ENCODE measurements around the gene MNX1.

The MNX1 gene

DNA sequence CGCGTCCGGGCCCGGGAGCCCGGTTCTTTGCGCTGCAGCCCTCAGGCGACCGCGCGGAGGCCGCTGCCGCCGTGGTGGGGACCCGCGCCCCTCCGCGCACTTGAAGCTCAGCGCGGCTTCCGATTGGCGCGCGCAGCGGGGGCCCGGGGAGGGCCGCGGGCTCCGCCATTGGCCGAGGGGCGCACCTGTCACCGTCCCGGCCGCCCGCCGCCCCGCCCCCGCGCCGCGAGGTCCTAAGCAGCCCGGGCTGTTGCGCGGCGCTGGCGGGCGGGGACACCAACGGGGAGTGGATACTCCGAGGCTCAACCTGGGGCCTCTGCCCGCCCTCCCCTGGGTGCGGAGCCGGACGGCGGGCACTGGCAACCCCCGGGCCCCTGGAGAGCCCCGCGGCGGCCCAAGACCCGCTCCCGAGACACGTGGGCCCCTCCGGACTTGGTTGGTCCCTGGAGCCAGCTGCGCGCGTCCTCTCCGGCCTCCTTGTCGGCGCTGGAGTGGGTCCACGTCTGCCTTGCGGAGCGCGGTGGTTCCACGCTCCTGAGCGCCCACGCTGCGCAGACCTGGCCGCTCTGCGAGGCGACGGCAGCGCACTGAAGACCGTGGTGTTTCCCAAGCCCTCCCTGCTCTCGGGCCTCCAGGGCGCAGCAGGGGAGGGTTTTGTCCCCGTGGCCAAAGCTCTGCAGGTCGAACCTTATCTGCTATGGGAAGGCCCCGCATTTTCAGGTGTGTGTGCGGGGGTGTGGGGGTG, at the start of gene MNX1:
Gene MNX1 (minus strand): TSS at position 76 of the 745 bp plus-strand sequence. CDS start 313 bp downstream, outside the sequence.
- peak within 1 kb of the TSS; percentile 60 for H3K4me3 ChIP-seq (ENCODE audit: low read length)
- H3K9ac ChIP-seq (ENCODE audit: low read length): no peak within 1 kb of the TSS
- H3K36me3 ChIP-seq (ENCODE audit: control insufficient read depth, insufficient read depth, low read length): no peaks in the 10 kb centered on the region
- no peaks in the 10 kb centered on the region for H3K4me1 ChIP-seq (ENCODE audit: control insufficient read depth, insufficient read depth, low read length)
- peaks cover 29% of the 10 kb centered on the region for H3K27me3 ChIP-seq (ENCODE audit: control insufficient read depth, insufficient read depth, low read length)
- H3K27ac ChIP-seq (ENCODE audit: low read depth, low read length): no peak within 1 kb of the TSS

DNA sequence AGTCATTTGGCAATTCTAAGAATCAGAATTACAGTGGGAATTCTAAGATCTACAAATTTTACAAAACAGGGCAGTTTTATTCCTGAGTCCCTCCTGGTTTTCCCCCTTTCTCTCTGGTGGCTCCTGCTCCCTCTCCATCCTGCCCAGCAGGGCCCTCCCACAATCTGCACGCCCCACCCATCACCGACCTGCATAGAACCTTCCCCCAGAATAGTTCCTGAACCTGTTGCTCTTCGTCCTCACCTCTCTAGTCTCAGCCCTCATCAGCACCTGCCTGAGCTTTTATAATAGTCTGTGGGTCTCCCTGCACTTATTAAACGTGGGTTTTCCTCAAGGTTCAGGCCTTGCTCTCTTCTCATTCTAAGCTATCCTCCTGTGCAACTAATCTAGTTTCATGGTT, 49.1 kb upstream of the MNX1 start:
- Histone ChIP-seq H3K4me1 (ENCODE audit: control insufficient read depth, insufficient read depth, low read length) (no peaks in the 10 kb centered on the region), H3K27me3 (ENCODE audit: control insufficient read depth, insufficient read depth, low read length) (peaks cover 5% of the 10 kb centered on the region), H3K27ac (ENCODE audit: low read depth, low read length) (no peak overlapping the region), H3K4me3 (ENCODE audit: low read length) (no peak overlapping the region), H3K36me3 (ENCODE audit: control insufficient read depth, insufficient read depth, low read length) (no peaks in the 10 kb centered on the region), H3K9ac (ENCODE audit: low read length) (no peak overlapping the region)

DNA sequence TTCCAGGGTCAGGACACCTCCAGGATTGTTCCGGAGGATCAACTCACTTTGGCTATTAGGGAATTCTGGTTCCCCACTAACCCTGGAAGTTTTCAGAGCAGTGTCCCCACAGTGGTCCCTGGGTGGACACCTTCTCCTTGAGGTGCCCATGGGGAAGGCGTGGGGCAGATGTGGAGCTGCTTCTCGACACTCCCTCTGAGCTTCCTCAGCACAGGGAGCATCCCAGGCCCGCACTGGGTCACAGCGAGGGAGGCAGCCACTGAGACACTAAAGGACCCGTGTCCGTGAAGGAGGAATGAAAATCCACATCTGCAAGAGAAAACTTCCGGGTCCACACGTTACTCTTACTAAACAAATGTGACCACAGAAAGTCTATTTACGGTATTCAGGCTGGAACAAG, 48.2 kb upstream of the MNX1 start:
- Histone ChIP-seq H3K4me1 (ENCODE audit: control insufficient read depth, insufficient read depth, low read length) (no peaks in the 10 kb centered on the region), H3K27ac (ENCODE audit: low read depth, low read length) (no peak overlapping the region), H3K4me3 (ENCODE audit: low read length) (no peak overlapping the region), H3K9ac (ENCODE audit: low read length) (no peak overlapping the region), H3K27me3 (ENCODE audit: control insufficient read depth, insufficient read depth, low read length) (peaks cover 5% of the 10 kb centered on the region), H3K36me3 (ENCODE audit: control insufficient read depth, insufficient read depth, low read length) (no peaks in the 10 kb centered on the region)

DNA sequence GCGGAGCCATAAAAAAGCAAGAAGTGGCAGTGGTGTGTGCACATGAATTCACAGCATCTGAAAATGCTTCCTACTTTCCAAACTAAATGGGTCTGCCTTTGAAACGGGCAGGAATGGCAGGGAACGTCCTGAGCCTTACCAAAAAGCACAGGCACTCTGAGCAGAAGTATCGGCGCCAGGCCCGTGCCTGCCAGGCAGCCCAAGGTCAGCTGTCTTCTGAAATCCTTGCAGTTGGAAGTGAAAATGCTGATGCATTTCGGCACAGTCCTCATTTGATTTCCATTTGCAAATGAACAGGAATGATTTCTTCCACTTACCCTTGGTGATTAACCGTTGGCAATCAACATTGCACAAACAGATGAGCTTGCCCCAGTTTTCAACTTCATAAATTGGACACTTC, 47.6 kb upstream of the MNX1 start:
- Histone ChIP-seq H3K9ac (ENCODE audit: low read length) (no peak overlapping the region), H3K36me3 (ENCODE audit: control insufficient read depth, insufficient read depth, low read length) (no peaks in the 10 kb centered on the region), H3K4me3 (ENCODE audit: low read length) (no peak overlapping the region), H3K27ac (ENCODE audit: low read depth, low read length) (no peak overlapping the region), H3K4me1 (ENCODE audit: control insufficient read depth, insufficient read depth, low read length) (no peaks in the 10 kb centered on the region), H3K27me3 (ENCODE audit: control insufficient read depth, insufficient read depth, low read length) (peaks cover 5% of the 10 kb centered on the region)

DNA sequence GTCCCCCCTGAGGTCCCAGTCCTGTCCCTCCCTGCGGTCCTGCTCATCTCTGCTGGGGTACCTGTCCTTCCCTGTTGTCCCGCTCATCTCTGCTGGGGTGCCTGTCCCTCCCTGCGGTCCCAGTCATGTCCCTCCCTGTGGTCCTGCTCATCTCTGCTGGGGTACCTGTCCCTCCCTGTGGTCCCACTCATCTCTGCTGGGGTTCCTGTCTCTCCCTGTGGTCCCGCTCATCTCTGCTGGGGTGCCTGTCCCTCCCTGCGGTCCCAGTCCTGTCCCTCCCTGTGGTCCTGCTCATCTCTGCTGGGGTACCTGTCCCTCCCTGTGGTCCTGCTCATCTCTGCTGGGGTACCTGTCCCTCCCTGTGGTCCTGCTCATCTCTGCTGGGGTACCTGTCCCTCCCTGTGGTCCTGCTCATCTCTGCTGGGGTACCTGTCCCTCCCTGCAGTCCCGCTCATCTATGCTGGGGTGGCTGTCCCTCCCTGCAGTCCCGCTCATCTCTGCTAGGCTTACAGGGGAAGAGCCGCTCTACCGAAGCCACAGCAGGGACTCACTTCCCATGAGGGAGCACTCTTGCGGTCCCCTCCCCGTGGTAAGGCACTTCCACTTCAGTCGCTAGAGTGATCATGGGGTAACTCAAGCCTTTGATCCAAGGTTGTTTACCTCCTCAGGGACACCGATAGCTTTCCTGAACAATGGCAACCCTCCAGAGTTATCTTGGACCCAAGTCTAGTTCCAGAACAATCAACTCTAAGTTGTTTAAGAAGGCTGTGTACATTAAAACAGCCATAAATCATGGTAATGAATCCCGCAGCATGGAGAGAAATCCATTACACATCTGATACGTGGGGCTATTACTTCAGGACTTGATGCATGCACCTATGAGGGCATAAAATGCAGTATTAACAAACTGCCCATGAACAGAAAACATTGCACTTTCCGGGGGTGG, 46.8 kb upstream of the MNX1 start:
- Histone ChIP-seq H3K4me3 (ENCODE audit: low read length) (no peak overlapping the region), H3K27me3 (ENCODE audit: control insufficient read depth, insufficient read depth, low read length) (peaks cover 5% of the 10 kb centered on the region), H3K9ac (ENCODE audit: low read length) (no peak overlapping the region), H3K36me3 (ENCODE audit: control insufficient read depth, insufficient read depth, low read length) (no peaks in the 10 kb centered on the region), H3K4me1 (ENCODE audit: control insufficient read depth, insufficient read depth, low read length) (no peaks in the 10 kb centered on the region), H3K27ac (ENCODE audit: low read depth, low read length) (no peak overlapping the region)

DNA sequence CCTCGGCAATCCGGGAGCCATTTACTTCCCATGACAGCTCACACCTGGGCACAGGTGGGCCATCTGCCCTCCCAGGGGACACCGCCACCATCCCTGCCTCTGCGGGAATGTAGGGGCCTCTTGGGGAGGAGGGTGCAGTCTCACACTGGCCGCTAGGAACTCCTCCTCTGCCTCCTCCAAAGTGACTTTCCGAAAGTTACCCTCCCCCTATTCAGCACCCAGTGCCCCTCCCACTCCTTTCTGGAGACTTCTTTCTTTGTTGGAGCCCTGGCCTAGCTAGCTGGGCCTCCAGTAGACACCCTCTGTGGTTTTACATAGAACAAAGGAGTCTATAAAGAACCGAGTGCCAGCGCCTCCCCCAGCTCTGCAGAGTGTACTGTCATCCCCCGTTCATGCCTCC, 45.8 kb upstream of the MNX1 start:
- Histone ChIP-seq H3K4me3 (ENCODE audit: low read length) (no peak overlapping the region), H3K27me3 (ENCODE audit: control insufficient read depth, insufficient read depth, low read length) (peaks cover 5% of the 10 kb centered on the region), H3K4me1 (ENCODE audit: control insufficient read depth, insufficient read depth, low read length) (no peaks in the 10 kb centered on the region), H3K36me3 (ENCODE audit: control insufficient read depth, insufficient read depth, low read length) (no peaks in the 10 kb centered on the region), H3K9ac (ENCODE audit: low read length) (no peak overlapping the region), H3K27ac (ENCODE audit: low read depth, low read length) (no peak overlapping the region)

DNA sequence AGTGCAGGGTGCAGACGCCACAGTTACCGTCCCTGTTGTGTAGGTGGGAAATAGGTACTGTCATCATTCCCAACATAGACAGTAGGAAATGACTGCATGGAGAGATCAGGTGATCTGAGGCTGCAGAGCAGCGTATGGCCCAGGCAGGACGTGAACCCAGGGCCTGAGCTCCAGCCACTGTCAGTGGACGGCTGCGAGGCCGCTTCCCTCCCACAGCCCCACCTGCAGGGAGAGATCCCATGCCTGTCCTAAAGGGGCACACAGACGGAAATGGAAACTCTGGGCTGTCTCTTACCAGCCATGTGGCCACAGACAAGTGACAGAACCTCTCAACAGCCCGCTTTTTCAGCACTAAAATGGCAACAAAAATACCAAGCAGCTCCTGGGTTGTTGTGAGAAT, 44.5 kb upstream of the MNX1 start:
- Histone ChIP-seq H3K9ac (ENCODE audit: low read length) (no peak overlapping the region), H3K4me1 (ENCODE audit: control insufficient read depth, insufficient read depth, low read length) (no peaks in the 10 kb centered on the region), H3K36me3 (ENCODE audit: control insufficient read depth, insufficient read depth, low read length) (no peaks in the 10 kb centered on the region), H3K27me3 (ENCODE audit: control insufficient read depth, insufficient read depth, low read length) (peaks cover 5% of the 10 kb centered on the region), H3K4me3 (ENCODE audit: low read length) (no peak overlapping the region), H3K27ac (ENCODE audit: low read depth, low read length) (no peak overlapping the region)

DNA sequence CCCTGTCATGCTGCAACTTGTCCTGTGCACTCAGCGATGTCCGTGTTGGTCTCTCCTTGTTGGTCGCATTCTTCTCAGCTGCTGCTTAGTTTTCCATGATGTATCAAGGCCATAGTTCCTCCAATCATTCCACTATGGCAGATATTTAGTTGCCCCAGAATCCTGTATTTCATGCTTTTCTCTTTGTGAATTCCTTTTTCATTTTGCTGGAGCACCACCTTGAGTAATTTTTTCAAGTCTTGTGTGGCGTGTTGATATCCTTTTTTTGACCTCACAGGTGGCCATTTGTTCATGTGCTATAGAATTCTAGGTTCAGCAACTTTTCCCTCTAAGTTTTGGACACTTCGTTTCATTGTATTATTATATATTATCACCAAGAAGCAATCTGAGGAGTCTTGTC, 42.7 kb upstream of the MNX1 start:
- no peak overlapping the region for H3K4me3 ChIP-seq (ENCODE audit: low read length)
- H3K4me1 ChIP-seq (ENCODE audit: control insufficient read depth, insufficient read depth, low read length): no peaks in the 10 kb centered on the region
- no peaks in the 10 kb centered on the region for H3K36me3 ChIP-seq (ENCODE audit: control insufficient read depth, insufficient read depth, low read length)
- no peak overlapping the region for H3K27ac ChIP-seq (ENCODE audit: low read depth, low read length)
- no peak overlapping the region for H3K9ac ChIP-seq (ENCODE audit: low read length)
- H3K27me3 ChIP-seq (ENCODE audit: control insufficient read depth, insufficient read depth, low read length): peaks cover 7% of the 10 kb centered on the region

DNA sequence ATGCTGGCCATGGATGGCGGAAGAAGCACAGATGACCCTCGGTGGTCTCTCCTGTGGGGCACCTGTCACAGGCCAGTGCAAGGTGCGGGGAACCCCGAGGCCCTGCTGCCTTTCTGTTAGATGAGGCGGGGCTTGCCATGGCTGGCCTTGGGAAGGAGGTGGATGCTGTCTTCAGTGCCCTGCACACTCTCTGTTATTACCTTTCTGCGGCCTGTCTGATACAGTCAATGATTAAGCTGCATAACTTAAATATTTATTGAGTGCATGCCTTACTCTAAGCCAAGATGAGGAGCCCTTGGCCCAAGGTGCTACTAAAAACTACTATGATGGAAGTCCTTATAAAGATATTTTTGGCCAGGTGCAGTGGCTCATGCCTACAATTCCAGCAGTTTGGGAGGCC, 36.7 kb upstream of the MNX1 start:
- Histone ChIP-seq H3K36me3 (ENCODE audit: control insufficient read depth, insufficient read depth, low read length) (no peaks in the 10 kb centered on the region), H3K27ac (ENCODE audit: low read depth, low read length) (no peak overlapping the region), H3K4me3 (ENCODE audit: low read length) (no peak overlapping the region), H3K27me3 (ENCODE audit: control insufficient read depth, insufficient read depth, low read length) (peaks cover 3% of the 10 kb centered on the region), H3K9ac (ENCODE audit: low read length) (no peak overlapping the region), H3K4me1 (ENCODE audit: control insufficient read depth, insufficient read depth, low read length) (no peaks in the 10 kb centered on the region)

DNA sequence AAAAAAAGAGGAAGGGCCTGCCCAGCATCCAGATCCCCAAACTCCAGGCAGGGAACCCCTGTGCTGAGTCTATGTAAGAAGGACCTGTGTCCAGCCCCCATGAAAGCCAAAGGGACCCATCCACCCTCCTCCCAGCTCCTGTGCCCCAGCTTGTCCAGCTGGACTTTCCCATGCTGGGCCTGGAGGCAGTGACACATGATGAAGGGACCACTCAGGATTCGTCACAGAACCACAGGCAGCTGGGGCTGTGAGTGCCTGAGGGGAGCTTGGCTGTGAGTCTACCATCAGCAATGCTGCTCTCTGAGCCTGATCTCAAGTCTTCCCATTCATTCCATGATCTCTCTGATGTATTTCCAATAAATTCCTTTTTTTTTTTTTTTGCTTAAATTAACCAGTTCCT, 36.2 kb upstream of the MNX1 start:
- Histone ChIP-seq H3K36me3 (ENCODE audit: control insufficient read depth, insufficient read depth, low read length) (no peaks in the 10 kb centered on the region), H3K9ac (ENCODE audit: low read length) (no peak overlapping the region), H3K4me1 (ENCODE audit: control insufficient read depth, insufficient read depth, low read length) (no peaks in the 10 kb centered on the region), H3K4me3 (ENCODE audit: low read length) (no peak overlapping the region), H3K27ac (ENCODE audit: low read depth, low read length) (no peak overlapping the region), H3K27me3 (ENCODE audit: control insufficient read depth, insufficient read depth, low read length) (peaks cover 3% of the 10 kb centered on the region)

DNA sequence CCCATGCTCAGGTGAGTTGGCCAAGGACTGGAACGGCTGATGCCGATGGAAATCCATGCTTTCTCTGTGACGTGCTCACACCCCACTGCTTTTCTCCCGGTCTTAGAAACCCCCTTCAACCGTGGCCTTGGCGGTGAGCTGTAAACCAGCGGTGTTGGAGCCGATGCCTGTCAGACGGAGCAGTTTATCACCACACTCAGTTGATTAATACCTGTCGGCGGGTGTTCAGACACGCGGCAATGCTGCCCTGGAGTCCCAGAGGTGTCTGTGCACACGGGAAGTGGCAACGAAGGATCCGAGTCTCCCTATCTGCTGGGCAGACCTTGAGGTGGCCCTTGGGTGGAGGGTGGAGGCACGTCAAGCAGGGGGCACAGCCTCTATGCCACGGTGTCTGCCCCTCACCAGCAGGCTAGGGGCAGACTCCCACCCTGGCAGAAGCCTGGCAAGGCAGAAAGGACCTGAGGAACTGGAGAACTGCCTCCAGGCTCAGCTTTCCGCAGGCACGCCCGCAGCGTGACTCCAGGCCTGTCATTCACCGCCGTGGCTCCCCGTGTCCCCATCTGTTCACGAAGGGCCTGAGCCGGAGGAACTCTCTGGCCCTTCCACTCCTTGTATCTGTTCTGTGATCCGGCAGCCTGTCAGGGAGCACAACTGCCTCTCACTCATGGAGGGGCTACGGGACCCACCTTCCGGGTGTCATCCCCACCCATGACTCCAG, 34.6 kb upstream of the MNX1 start:
- no peak overlapping the region for H3K4me3 ChIP-seq (ENCODE audit: low read length)
- H3K27ac ChIP-seq (ENCODE audit: low read depth, low read length): no peak overlapping the region
- no peaks in the 10 kb centered on the region for H3K36me3 ChIP-seq (ENCODE audit: control insufficient read depth, insufficient read depth, low read length)
- H3K4me1 ChIP-seq (ENCODE audit: control insufficient read depth, insufficient read depth, low read length): no peaks in the 10 kb centered on the region
- peaks cover 3% of the 10 kb centered on the region for H3K27me3 ChIP-seq (ENCODE audit: control insufficient read depth, insufficient read depth, low read length)
- no peak overlapping the region for H3K9ac ChIP-seq (ENCODE audit: low read length)

DNA sequence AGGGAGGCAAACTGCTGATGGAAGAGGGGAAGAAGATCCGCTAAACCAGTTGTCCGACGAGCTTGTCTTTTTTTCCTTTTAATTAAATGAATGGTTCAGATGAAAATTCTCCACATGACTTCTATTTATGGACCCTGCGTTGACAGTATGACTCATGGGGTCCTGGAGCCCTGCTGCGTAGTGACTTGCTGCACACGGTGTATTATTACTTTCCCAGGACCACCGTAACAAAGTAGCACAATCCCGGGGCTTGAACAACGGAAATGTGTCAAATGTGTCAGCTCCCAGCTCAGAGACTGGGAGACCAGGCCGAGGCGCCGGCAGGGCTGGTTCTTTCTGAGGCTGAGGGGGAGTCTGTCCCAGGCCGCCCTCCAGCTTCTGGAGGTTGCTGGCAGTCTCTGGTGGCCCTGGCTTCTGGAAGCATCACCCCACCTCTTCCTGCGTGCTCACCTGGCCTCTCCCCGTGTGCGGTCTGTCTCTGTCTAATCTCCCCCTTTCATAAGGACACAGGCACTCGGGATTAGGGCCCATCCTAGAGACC, 33.8 kb upstream of the MNX1 start:
- H3K4me3 ChIP-seq (ENCODE audit: low read length): no peak overlapping the region
- no peak overlapping the region for H3K27ac ChIP-seq (ENCODE audit: low read depth, low read length)
- H3K9ac ChIP-seq (ENCODE audit: low read length): no peak overlapping the region
- no peaks in the 10 kb centered on the region for H3K36me3 ChIP-seq (ENCODE audit: control insufficient read depth, insufficient read depth, low read length)
- no peaks in the 10 kb centered on the region for H3K4me1 ChIP-seq (ENCODE audit: control insufficient read depth, insufficient read depth, low read length)
- peaks cover 2% of the 10 kb centered on the region for H3K27me3 ChIP-seq (ENCODE audit: control insufficient read depth, insufficient read depth, low read length)

Measured in rectal smooth muscle tissue (tissue), 1 donor.